Esophagus squamous epithelium (tissue), 4 donors: ENCODE data around the gene STX8.

ENCODE experiments used
- POLR2A ChIP-seq, 4 donors: fragments of 450-650 bp; IDR thresholded peaks; one replicate each; pipeline ENCODE4 v1.6.1; 2017; ENCODE audit warnings: antibody characterized with exemption in 4 of 4, mild to moderate bottlenecking in 4 of 4, moderate library complexity in 3 of 4
- TF ChIP-seq, protein P1 (sequence below), 6 experiments: fragments of 450-650 bp in 4 of 6; fragments of 200-600 bp in 2 of 6; sonication (generic) in 2 of 6; IDR thresholded peaks; one replicate each; pipeline ENCODE4 v1.5.1; 2016 to 2019; ENCODE audit warnings: antibody characterized with exemption in 6 of 6, mild to moderate bottlenecking in 4 of 6, moderate library complexity in 4 of 6

DNA sequence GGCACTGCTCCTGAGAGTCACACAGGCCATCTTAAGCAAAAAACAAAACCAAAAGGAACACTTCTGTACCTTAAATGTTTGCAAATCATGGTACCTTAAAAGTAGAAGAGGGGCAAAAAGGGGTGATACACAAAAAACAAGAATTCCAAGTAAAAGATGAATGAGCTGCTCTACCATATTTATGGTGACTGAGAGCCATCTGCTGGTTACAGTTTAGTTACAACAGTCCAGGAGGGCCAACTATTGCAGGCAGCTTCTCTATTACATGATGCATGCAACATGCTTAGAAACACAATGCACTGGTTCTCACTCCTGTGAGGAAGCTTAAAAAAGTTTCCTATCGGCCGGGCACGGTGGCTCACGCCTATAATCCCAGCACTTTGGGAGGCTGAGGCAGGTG, 53.5 kb downstream of the STX8 start:
- TF ChIP-seq, protein P1, sequence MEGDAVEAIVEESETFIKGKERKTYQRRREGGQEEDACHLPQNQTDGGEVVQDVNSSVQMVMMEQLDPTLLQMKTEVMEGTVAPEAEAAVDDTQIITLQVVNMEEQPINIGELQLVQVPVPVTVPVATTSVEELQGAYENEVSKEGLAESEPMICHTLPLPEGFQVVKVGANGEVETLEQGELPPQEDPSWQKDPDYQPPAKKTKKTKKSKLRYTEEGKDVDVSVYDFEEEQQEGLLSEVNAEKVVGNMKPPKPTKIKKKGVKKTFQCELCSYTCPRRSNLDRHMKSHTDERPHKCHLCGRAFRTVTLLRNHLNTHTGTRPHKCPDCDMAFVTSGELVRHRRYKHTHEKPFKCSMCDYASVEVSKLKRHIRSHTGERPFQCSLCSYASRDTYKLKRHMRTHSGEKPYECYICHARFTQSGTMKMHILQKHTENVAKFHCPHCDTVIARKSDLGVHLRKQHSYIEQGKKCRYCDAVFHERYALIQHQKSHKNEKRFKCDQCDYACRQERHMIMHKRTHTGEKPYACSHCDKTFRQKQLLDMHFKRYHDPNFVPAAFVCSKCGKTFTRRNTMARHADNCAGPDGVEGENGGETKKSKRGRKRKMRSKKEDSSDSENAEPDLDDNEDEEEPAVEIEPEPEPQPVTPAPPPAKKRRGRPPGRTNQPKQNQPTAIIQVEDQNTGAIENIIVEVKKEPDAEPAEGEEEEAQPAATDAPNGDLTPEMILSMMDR (IDR thresholded peaks at IDR 0.05) = peak in 5 of 6 experiments; percentile 30 to 58 (median 43)
- no peak for TF ChIP-seq POLR2A (IDR thresholded peaks at IDR 0.05)
